ENCODE measurements around the gene TNFRSF25.
"Not testable (repeated sequence)": the region's sequence is repeated elsewhere in the genome, so short reads cannot be mapped to it uniquely, and the experiment has no call there.

TNFRSF25 gene

DNA sequence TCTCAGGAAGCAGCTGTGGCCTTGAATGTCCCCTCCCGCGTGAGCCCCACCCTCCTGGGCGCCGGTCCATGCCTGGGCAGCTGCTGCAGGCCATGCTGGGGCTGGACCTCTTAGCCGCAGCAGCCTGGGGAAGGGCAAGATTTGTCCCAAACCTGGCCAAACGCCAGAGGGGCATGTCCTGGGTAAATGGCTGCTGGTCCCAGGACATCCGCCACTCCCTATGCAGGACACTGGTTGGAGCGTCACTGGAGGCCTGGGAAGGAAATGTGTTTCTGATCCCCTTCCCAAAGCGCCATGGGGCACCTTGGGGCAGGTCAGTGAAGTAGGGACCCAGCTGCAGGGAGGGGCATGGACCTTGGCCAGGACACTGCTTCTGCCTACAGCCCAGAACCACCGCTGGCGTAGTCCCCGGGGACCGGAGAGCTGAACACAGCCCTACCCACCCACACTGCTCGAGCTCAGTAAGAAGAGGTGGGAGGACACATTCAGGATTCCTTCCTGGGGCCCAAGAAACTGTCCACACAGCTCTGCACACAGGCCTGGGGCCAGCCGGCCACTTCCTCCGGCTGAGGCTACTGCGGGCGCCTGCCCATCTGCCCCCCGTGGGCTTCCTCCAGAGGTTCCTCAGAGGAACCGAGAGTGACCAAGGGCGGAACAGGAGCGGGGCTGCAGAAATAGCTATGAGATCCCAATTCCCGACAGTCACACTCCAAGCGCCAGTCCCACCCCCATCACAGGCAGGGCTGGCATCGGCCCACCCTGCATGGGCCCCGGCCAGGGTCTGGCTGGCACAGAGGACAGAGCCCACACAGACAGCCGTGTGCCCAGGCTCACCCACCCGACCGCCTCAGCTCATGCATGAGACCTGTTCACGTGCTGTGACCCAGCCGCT is 36.3 kb upstream of the TNFRSF25 start:
- in situ Hi-C loops (cut with MboI; ENCODE audit: low sequenced_read_pairs), result no loop called here

DNA sequence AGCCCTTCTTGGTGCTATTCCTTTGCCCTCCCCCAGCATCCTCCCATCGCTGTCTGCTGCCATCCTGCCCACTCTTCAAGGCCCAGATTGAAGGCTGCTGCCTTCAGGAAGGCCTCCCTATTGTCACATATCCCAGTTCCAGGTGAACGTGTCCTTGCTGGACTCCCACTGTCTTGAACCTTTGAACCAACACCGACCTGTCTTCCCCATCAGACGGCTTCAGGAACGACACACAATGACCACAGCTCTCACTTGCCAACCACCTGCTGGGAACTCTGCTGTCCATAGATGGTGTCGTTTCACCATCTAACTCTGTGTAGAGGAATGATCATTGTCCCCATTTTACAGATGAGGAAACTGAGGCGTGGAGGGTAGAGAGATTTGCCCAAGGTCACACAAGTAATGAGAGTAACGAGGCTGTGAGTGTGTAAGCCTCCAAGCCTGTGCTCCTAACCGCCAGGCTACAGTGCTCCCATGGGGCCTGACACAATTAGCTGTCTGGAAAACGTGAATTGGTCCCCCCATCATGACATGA is 35.4 kb upstream of the TNFRSF25 start:
- in situ Hi-C loops (cut with MboI; ENCODE audit: low sequenced_read_pairs), result no loop called here

- in situ Hi-C loops (cut with MboI; ENCODE audit: low sequenced_read_pairs), result no loop called here
Observed at GRCh38 chr1:6500544-6501278, 34.7 kb upstream of the TNFRSF25 start.

DNA sequence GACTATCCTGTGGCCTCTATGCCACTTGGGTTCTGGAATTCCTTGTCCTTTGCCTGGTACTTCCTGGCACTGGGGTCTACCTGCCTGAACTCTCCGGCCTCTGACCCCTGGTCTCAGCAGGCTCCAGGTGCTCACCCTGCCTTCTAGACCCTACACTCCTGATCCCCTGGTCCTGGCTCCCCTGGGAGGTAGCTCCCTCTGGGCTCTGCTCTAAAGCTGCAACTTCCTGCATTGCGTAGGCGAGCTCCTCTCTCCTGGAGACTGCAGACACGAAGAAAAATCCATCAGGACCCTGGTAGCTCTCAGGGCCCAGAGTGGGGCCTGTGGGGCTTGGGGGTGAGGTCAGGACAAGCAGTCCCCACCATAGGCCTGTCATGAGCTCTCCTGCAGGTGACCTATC is 33.3 kb upstream of the TNFRSF25 start:
- in situ Hi-C loops (cut with MboI; ENCODE audit: low sequenced_read_pairs), result no loop called here

DNA sequence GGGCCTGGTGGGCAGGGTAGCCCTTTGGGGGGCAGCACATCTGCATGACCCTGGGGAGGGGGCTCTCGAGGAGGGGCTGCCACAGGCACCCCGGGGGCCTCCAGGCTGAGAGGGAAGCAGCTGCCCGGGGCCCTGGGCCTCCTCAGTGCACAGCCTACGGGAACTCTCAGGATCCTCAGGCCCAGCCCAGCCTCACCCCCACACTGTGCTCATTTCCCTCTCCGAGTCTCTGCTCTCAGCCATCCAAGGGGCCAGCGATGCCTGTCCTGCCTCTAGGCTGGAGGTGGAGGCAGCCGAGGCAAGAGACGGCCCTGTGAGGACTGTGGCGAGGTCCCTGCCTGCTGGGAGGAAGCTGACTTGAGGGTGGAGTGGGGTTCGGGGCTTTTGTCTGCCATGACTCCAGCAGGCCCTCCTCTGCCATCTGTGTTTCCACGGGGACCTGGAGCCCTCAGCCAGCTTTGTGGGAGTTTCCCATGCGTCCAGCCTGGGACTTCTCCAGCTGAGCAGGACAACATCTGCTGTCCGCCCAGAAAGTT is 32.7 kb upstream of the TNFRSF25 start:
- in situ Hi-C loops (cut with MboI; ENCODE audit: low sequenced_read_pairs), result no loop called here

DNA sequence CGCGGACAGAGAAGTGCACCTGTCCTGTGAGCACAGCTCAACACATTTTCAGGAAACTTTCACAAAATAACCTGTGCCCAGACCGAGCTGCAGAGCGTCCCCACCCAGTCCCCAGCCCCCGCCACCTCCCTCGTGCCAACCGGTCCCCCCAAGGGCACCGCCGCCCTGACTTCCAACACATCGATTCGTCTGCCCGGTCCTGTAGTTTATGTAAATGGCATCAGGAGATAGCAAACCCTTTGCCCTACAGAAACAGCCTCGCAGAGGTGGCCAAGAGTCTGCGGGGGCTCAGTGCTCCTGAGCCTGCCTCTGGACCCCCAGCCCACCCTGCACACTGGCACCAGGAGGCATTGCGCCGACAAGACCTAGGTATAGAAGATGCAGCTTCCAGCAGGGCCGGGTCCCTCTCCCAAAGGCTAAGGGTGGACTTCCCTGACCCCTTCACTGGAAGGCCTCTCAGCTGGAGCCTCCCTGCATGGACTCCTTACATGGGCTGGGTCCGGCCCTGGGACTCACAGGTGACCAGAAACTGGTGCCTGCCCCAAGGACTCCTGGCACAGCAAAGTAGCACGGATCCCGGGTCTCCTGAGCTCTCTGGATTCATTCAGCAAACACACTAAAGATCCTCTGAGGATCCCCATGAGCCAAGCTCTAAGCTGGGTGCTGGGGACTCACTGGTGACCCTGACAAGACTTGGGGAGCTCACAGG is 32.0 kb upstream of the TNFRSF25 start:
- in situ Hi-C loops (cut with MboI; ENCODE audit: low sequenced_read_pairs), result no loop called here

DNA sequence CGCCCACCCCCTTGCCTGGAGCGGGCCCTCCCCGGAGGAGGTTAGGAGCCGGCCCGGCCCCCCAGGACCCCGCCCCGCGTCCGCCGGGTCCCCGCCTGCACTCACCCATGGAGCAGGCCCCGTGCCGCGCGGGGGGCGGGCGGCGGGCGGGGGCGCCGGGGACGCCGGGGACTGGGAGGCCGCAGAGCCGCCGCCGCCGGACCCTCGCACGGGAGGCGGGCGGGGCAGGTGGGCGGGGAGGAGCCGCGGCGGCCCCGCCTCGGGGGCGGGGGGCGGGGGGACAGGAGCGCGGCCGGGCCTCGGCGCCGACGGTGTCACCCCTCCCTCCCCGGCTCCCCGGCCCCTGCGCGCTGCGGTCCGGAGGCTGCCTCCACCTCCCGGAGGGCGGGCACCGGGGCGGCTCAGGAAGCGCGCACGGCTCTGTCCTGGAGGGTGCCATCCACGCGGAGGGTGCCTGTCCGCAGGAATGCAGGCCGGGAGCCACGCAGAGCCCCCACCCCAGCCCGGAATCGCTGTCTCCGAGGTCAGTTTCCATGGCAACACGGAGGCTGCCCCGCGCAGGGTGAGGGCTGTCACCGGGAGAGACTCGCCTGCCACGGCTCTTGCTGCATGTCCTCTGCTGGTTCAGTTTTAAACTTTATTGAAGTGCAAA is 31.4 kb upstream of the TNFRSF25 start:
- in situ Hi-C loops (cut with MboI; ENCODE audit: low sequenced_read_pairs), result no loop called here

DNA sequence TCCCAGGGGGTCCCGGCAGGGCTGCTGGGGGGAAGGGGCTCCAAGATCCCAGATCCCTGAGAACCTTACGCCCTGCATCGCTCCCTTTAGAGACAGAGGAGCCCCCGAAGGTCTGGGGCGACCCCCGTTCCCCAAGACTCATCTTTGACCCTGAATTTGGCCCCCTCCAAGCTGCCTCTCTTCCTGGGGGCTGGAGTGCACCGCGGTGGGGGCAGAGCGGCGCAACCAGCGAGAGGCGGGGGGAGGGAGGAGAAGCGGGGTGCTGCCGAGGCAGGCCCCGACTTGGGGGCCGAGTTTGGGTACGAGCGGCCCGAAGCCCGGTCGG is 30.9 kb upstream of the TNFRSF25 start:
- in situ Hi-C loops (cut with MboI; ENCODE audit: low sequenced_read_pairs), result no loop called here

DNA sequence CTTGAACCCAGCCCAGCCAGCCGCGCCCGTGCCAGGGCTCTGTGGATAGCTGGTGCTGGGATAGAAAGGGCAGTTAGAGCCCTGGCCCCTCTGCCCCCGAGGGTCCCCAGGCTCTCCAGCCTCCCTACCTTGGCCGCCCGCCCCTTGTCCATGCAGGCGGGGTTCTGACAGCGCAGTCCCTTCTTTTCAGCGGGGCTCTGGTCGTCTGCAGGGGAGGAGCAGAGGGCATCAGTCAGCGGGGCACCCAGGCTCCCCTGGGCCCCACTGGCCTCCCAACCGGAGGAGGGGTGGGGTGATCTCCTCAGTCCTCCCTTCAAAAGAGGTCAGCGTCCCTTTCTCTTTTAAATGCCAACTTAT is 30.4 kb upstream of the TNFRSF25 start:
- in situ Hi-C loops (cut with MboI; ENCODE audit: low sequenced_read_pairs), result no loop called here

- in situ Hi-C loops (cut with MboI; ENCODE audit: low sequenced_read_pairs), result no loop called here
Observed at GRCh38 chr1:6495540-6496364, 29.8 kb upstream of the TNFRSF25 start.

- in situ Hi-C loops (cut with MboI; ENCODE audit: low sequenced_read_pairs), result no loop called here
Observed at GRCh38 chr1:6495041-6495441, 29.1 kb upstream of the TNFRSF25 start.

- in situ Hi-C loops (cut with MboI; ENCODE audit: low sequenced_read_pairs), result no loop called here
Observed at GRCh38 chr1:6494627-6495026, 28.7 kb upstream of the TNFRSF25 start.

- in situ Hi-C loops (cut with MboI; ENCODE audit: low sequenced_read_pairs), result not testable (repeated sequence)
Observed at GRCh38 chr1:6493834-6494223, 27.9 kb upstream of the TNFRSF25 start.

DNA sequence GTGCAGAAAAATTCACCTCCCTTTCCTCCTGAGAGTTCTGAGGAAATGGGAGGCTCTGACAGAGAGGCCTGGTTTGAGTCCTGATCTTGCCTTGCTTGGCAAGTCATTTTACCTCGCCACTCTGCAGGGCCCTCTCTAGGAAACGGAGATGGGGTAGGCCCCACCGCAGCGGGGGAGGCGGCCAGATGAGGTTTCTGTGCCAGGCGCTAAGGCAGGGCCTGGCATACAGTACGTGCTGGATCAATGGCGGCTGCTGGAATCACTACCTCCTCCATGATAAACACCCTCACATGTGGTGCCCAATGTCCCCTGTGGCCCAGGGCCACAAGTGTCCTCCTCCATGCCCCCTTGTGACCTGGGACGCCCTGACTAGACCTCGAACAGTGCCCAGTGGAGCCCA is 26.0 kb upstream of the TNFRSF25 start:
- in situ Hi-C loops (cut with MboI; ENCODE audit: low sequenced_read_pairs), result no loop called here

DNA sequence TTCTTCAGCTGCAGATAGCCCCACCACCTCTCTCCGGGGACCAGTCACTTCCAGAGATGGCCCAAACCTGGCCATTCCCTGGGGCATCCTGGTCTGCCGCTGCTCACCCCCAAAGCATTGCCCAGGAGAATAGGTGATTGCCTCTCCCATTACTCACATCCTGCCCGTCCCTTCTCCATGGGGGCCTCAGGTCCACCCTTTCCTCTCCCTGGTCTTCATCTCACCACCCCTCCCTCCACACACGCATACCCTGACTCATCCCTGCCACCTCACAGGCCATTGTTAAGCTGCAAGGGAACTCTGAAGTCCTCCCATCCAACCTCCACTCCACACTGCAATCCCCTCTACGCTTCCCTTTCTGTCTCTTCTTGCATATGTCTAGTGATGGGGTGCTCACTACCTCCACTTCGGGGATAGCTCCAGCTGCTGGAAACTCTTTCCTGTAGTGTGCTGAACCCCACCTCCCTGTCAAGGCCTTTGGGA is 25.5 kb upstream of the TNFRSF25 start, which contains the start of gene PLEKHG5:
Gene PLEKHG5, minus strand, starts transcription at position 188 of the 483 bp plus-strand sequence. CDS start 14,096 bp downstream, outside the sequence.
- in situ Hi-C loops (cut with MboI; ENCODE audit: low sequenced_read_pairs), result no loop called here

DNA sequence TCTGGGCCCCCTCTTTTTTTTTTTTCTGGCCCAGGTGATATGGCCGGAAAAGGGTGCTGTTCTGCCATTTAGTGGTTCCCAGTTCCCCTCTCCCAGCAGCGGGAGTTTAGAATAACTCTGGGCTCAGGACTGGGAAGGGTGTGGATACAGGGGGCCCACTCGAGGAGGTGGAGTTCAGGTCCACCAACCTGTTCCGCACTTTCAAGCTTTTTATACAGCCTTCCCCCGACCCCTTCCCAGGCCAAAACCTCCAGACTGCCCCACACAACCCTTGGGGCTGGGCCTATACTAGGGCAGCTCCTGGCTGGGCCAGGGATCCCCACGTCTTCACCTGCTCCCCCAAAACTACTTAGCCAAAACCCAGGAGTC is 25.1 kb upstream of the TNFRSF25 start:
- in situ Hi-C loops (cut with MboI; ENCODE audit: low sequenced_read_pairs), result no loop called here

DNA sequence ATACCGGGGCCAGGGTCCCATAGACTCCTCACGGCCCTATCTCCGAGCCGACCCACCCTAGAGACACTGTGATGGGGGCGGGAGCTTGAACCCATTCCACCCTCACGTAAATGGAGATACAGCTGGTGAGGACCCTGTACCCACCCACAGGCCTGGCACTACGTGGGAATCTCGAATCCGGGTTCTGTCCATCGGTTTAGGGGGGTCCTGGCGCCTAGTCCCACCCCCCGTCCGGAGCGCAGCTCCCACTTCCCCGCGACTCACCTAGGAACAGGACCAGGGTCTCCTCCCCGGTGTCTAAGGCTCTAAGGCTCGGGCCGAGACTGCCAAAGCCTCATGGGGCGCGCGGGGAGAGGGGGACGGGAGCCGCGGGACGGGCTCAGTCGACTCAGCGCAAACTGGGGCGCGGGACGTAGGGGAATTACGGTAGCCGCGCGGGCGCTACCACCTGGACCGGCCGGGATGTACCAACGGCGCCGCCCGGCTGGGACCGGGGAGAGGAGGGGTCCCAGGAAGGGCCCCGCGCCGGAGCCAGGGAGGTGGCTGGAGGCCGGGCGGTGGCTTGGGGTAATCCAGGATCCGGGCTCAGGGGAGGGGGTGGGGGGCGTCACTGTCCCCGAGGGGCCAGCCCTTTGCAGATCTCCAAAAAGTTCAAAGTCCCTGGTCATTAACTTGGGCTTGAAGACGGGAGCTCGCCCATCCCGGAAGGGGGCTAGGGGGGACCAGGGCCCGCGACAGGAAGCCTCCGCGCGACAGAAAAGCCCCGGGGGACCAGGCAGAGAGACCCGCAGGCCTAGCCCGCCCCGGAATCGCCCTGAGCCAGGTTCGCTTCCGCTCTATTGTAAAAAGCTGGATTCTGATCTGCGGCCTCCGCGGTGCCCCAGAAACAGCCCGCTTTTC is 24.5 kb upstream of the TNFRSF25 start:
- in situ Hi-C loops (cut with MboI; ENCODE audit: low sequenced_read_pairs), result no loop called here

DNA sequence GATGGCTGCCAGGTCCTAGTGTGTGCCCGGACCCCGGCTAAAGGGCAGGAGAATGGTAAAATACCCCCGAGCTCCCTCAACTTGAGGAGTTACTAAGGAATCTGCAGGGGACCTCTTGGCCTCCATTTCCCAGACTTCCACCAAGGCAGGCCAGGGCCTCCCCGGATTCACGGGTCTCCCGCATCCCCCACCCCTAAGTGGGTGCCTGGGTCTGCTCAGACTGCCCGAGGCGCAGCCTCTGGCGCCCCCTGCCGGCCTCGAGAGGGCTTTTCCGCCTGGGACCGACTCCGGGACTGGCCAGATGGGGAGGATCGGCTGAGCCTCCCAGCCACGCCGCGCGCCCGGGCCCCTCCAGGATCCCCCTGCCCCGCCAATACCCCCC is 23.8 kb upstream of the TNFRSF25 start:
- in situ Hi-C loops (cut with MboI; ENCODE audit: low sequenced_read_pairs), result no loop called here

- in situ Hi-C loops (cut with MboI; ENCODE audit: low sequenced_read_pairs), result no loop called here
Observed at GRCh38 chr1:6489383-6489765, 23.4 kb upstream of the TNFRSF25 start.

Data from HL-60/S4 treated with phorbol 12-myristate 13-acetate at 8.2 ng/mL for 4 days and 3 days (cell line).